Measurements from ENCODE around the gene OR56B1.
"Not testable (repeated sequence)": the region's sequence is repeated elsewhere in the genome, so short reads cannot be mapped to it uniquely, and the experiment has no call there.

The OR56B1 gene, protein sequence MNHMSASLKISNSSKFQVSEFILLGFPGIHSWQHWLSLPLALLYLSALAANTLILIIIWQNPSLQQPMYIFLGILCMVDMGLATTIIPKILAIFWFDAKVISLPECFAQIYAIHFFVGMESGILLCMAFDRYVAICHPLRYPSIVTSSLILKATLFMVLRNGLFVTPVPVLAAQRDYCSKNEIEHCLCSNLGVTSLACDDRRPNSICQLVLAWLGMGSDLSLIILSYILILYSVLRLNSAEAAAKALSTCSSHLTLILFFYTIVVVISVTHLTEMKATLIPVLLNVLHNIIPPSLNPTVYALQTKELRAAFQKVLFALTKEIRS

DNA sequence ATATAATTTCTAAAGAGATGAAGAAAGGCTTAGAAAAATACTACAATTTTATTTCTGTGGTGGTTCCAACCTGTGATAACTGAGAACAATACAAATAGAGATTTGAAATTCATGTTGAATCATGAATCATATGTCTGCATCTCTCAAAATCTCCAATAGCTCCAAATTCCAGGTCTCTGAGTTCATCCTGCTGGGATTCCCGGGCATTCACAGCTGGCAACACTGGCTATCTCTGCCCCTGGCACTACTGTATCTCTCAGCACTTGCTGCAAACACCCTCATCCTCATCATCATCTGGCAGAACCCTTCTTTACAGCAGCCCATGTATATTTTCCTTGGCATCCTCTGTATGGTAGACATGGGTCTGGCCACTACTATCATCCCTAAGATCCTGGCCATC is at the start of gene OR56B1:
OR56B1 (plus strand) TSS at position 53 of the 400 bp plus-strand sequence; CDS start at position 122, 69 bp downstream.
- FAIRE-seq = no peak

GRCh38 chr11:5688482-5688881 is 47.8 kb upstream of the OR56B1 start:
- FAIRE-seq = no peak

GRCh38 chr11:5689551-5689983 is 46.7 kb upstream of the OR56B1 start, which contains the start of gene TRIM22:
TRIM22 (plus strand) TSS chr11:5689790; CDS start chr11:5696233, 6,443 bp downstream.
- no peak for FAIRE-seq

- FAIRE-seq = no peak
Observed at GRCh38 chr11:5690216-5690615, 46.0 kb upstream of the OR56B1 start.

GRCh38 chr11:5690736-5691135 is 45.5 kb upstream of the OR56B1 start:
- no peak for FAIRE-seq

DNA sequence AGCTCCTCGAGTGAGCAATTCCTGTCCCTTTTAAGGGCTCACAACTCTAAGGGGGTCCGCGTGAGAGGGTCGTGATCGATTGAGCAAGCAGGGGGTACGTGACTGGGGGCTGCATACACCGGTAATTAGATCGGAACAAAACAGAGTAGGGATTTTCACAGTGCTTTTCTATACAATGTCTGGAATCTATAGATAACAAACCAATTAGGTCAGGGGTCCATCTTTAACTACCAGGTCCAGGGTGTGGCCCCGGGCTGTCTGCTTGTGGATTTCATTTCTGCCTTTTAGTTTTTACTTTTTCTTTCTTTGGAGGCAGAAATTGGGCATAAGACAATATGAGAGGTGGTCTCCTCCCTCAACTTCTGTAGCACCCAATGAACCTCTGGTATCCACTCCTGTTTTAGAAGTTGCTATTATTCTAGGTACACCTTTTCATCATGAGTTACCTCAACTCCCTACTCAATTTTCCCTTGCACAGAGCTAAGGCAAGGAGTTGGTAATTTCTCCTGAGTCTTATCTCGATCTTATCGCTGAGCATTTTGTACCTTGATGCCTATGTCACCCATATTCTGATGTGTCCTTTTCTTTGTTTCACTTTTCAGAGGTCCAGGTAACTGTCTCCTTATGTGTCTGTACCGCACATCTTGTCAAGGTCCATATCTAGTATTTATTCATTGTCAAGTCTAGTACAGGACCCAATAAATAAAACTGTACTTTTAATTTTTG is 44.8 kb upstream of the OR56B1 start:
- not testable (repeated sequence) for FAIRE-seq

DNA sequence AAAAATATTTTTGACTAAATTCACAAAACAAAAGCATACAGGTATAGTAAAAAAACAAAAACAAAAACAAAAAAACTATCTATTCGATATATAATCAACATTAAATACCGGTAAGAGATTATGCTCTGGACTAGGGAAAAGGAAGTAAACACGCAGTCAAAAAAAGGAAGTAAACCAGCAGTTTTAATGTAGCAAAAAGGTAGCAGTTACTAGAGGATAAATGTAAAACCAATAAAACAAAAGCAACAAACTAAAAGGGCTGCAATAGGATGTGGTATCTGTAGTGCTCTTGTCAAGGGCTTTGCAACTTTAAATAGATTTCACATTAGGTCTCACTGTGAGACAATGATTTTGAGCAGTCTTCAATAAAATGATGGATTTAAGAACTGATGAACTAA is 44.3 kb upstream of the OR56B1 start:
- FAIRE-seq = no peak

DNA sequence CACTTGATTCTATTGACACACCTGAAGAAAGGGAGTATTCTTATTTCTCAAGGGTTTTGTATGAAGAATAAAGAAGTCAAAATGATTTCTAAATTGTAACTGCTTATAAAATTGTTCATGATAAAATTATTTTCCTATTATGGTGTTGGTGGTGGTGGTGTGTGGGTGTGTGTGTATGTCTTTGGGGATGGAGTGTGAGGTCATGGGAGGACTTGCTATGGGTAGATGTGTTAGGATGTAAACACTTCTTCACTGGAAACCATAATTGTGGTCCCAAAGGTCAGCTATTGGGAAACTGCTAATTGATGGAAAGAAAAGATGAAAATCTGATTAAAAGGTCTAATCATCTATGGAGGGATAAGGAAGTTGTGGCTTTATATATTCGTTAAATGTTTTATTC is 41.6 kb upstream of the OR56B1 start:
- FAIRE-seq = no peak

DNA sequence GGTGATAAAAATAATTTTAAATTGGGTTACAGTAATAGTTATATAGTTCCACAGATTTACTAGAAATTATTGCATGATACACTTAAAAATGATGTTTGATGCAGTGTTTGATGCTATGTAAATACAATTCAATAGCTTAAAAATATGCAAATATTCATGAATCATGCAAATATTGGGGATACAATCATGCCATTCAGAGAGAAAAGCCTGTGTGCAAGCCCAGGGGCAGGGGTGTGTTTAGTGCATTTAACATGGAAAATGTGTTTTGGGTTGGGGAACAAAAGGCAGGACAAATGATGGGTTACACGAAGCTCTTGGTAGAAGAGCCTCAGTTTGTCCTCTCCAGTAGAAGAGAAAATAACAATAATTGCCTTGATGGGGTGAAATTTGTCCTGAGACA is 40.7 kb upstream of the OR56B1 start:
- no peak for FAIRE-seq

- FAIRE-seq = no peak
Observed at GRCh38 chr11:5696210-5696609, 40.0 kb upstream of the OR56B1 start.

- no peak for FAIRE-seq
Observed at GRCh38 chr11:5698281-5698680, 38.0 kb upstream of the OR56B1 start.

- no peak for FAIRE-seq
Observed at GRCh38 chr11:5700421-5701054, 35.7 kb upstream of the OR56B1 start.

DNA sequence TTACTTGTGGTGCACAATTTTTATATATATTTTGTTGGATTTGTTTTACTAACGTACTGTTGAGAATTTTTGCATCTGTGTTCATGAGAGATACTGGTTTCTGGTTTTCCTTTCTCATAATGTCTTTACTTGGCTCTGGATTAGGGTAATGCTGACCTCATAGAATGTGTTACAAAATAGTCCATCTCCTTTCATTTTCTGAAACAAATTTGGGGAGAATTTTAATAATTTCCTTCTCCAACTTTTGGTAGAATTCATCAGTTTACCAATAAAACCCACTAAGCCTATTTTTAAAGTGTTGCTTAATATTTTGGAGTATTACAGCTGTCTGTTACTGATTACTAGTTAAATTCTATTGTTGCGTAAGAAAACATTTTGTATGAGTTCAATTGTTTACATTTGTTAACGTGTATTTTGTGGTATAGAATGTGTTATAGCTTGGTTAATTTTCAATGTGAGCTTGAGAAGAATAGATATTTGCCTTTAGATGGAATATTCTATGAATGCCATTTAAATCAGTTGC is 35.1 kb upstream of the OR56B1 start:
- no peak for FAIRE-seq

DNA sequence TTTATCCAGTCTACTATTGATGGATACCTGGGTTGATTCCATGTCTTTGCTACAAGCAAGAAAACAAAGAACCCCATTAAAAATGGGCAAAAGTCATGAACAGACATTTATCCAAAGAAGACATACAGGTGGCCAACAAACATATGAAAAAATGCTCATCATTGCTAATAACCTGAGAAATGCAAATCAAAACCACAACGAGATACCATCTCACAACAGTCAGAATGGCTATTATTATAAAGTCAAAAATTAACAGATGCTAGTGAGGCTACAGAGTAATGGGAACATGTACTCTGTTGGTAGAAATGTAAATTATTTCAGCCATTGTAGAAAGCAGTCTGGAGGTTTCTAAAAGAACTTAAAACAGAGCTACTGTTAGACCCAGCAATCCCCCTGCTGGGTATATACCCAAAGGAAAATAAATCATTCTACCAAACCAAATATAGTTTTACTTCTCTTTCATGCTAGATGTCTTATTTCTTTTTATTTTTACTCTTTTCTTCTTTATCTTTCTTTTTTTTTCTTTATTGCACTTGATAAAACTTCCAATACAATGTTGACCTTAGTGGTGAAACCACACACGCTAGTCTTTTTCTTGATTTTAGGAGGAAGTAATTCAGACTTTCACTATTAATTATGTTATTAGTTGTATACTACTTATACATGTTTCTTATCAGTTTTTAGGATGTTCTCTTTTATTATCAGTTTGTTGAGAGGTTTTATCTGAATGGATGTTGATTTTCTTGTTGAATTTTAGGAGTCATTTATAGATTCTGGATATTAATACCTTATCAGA is 32.3 kb upstream of the OR56B1 start:
- no peak for FAIRE-seq

DNA sequence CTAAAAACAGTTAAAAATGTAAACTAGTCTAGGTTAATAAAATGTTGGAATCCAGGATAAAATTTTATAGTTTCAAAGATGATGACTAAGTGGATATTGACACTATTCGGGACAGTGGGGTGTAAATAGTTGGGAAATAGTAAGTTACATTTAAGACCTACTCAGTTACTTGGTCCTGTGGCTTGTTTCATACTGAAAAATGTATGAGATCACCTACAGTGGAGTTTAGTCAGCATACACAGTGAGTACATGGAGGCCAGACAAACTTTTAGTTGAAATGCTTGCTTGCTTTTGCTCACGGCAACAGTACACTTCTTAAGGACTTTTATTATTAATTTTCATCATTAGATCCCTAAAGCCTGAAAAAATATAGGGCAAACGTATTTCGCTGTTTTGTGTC is 30.6 kb upstream of the OR56B1 start:
- FAIRE-seq = no peak

DNA sequence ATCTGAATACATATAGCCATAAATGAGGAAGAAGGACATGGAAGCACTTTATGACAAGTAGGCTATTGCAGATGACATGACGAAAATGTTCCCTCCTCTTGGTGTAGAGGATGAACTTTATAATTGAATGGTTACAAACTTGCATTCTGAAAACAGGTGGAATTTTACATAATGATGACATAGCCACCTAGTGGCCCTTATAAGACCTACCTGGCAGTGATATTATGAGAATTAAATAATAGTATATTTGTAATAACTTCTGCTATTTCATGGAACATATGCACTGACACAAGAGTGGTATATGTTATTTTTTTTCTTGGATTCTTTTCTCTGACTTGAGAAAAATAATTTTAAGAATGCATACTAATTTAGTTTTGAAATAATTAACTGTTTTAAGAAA is 23.7 kb upstream of the OR56B1 start:
- no peak for FAIRE-seq

GRCh38 chr11:5713695-5714094 is 22.6 kb upstream of the OR56B1 start:
- no peak for FAIRE-seq

DNA sequence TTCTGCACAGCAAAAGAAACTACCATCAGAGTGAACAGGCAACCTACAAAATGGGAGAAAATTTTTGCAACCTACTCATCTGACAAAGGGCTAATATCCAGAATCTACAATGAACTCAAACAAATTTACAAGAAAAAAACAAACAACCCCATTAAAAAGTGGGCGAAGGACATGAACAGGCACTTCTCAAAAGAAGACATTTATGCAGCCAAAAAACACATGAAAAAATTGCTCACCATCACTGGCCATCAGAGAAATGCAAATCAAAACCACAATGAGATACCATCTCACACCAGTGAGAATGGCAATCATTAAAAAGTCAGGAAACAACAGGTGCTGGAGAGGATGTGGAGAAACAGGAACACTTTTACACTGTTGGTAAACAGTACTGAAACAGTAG is 19.7 kb upstream of the OR56B1 start:
- not testable (repeated sequence) for FAIRE-seq

GRCh38 chr11:5719703-5720495 is 16.3 kb upstream of the OR56B1 start:
- no peak for FAIRE-seq

GRCh38 chr11:5722622-5723021 is 13.6 kb upstream of the OR56B1 start:
- FAIRE-seq = no peak

DNA sequence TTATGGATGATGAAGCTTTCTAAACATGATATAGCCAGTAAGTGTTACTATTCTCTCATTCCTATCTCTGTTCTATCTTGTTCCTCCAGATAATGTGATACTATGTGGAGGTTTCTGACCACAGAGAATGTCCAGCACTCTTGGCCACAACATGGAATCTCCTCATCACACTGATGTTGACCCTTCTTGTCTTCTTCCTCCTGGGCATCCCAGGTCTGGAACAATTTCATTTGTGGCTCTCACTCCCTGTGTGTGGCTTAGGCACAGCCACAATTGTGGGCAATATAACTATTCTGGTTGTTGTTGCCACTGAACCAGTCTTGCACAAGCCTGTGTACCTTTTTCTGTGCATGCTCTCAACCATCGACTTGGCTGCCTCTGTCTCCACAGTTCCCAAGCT is 9.9 kb upstream of the OR56B1 start:
- no peak for FAIRE-seq

DNA sequence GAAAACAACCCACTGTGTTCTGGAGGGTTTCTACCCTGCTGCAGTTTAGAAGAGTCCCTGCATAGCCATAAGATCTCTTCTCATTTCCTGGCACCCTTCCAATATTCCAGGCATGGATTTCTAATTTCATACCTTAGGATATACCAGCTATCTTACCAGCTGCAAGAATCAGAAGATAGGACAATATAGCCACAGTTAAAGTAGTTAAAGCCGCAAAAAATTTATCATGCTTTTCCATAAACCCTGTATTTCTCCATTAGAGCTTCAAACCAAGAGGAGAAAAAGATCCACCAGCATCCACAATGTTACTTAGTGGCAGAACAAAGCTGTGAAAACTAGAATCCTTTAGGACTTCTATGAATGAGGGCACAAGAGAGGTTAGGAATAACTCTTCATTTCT is 8.6 kb upstream of the OR56B1 start:
- FAIRE-seq = no peak
